ENCODE data around the gene ZNF180. TPM values are rescaled to one million over a fixed set of nuclear protein-coding genes. Genes with fewer than 3 reads are reported as not detected.

ZNF180 gene
- total RNA-seq, 6 donors from 2014 or later, result 6.3 to 14.3 (median 10.0) TPM

DNA sequence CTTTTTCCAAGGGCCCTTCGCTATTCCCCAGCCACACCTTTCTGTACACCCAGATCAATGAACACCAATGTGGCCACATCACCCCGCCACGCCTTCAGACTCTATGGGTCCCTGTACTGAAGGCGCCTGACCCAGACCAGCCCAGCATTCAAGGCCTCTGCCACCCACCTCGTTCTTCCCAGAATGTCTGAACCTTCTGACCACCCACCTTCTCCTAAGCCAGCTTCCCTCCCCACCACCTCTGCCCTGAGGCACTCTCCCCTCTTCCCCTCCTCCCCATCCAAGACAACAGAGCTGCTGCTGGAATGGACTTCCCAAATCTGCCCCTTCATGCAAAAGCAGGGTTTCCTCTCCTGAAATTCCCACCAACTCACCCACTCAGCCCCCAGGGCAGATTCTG is 32.5 kb upstream of the ZNF180 start:
- 75 to 78% methylated on average over 5 of the region's 5 CpGs for WGBS, 2 donors
- DNase-seq (no peak), ATAC-seq (ENCODE audit: low FRiP score in 2 of 2) (no peak)
- Histone ChIP-seq H3K27me3 (no peaks in the 10 kb centered on the region), H3K4me3 (no peak overlapping the region), H3K27ac (no peak overlapping the region), H3K9me3 (peaks cover 0 to 4% (median 0%) of the 10 kb centered on the region in 4 donors), H3K36me3 (no peaks in the 10 kb centered on the region), H3K4me1 (no peaks in the 10 kb centered on the region)
- TF ChIP-seq, protein P1, sequence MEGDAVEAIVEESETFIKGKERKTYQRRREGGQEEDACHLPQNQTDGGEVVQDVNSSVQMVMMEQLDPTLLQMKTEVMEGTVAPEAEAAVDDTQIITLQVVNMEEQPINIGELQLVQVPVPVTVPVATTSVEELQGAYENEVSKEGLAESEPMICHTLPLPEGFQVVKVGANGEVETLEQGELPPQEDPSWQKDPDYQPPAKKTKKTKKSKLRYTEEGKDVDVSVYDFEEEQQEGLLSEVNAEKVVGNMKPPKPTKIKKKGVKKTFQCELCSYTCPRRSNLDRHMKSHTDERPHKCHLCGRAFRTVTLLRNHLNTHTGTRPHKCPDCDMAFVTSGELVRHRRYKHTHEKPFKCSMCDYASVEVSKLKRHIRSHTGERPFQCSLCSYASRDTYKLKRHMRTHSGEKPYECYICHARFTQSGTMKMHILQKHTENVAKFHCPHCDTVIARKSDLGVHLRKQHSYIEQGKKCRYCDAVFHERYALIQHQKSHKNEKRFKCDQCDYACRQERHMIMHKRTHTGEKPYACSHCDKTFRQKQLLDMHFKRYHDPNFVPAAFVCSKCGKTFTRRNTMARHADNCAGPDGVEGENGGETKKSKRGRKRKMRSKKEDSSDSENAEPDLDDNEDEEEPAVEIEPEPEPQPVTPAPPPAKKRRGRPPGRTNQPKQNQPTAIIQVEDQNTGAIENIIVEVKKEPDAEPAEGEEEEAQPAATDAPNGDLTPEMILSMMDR (IDR thresholded peaks at IDR 0.05), result no peak
- TF ChIP-seq POLR2A (IDR thresholded peaks at IDR 0.05), result no peak
- TF ChIP-seq EP300 (IDR thresholded peaks at IDR 0.05), result no peak
- no peak for TF ChIP-seq POLR2AphosphoS5 (IDR thresholded peaks at IDR 0.05)

DNA sequence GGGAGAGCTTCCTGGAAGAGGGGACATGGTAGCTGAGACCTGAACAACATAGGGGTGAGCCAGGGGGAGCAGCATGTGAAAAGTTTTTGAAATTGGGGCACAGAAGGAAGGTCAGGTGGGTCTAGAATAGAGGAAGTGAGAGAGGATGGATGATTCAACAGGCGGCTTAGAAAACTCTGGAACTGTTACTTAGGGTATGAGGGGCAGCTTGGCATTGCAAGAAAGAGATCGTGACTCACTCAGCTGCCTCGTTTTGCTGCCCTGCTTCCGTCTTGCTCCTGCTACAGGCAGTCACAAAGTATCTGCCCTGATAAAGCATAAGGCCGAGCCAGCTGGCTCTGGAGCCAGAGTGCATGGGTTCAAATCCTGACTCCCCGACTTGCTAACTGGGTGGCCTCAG is 30.5 kb upstream of the ZNF180 start:
- H3K27me3 ChIP-seq, result no peaks in the 10 kb centered on the region
- DNase-seq, result no peak
- H3K4me3 ChIP-seq, result no peak overlapping the region
- H3K9me3 ChIP-seq, result peaks cover 0 to 4% (median 0%) of the 10 kb centered on the region in 4 donors
- 55 to 63% methylated on average over 5 to 6 of the region's 6 CpGs for WGBS, 2 donors
- TF ChIP-seq POLR2AphosphoS5 (IDR thresholded peaks at IDR 0.05), result no peak
- TF ChIP-seq, protein P1 (IDR thresholded peaks at IDR 0.05), result no peak
- no peak for TF ChIP-seq POLR2A (IDR thresholded peaks at IDR 0.05)
- TF ChIP-seq EP300 (IDR thresholded peaks at IDR 0.05), result no peak
- H3K4me1 ChIP-seq, result no peaks in the 10 kb centered on the region
- H3K36me3 ChIP-seq, result no peaks in the 10 kb centered on the region
- H3K27ac ChIP-seq, result no peak overlapping the region
- ATAC-seq (ENCODE audit: low FRiP score in 2 of 2), result no peak

DNA sequence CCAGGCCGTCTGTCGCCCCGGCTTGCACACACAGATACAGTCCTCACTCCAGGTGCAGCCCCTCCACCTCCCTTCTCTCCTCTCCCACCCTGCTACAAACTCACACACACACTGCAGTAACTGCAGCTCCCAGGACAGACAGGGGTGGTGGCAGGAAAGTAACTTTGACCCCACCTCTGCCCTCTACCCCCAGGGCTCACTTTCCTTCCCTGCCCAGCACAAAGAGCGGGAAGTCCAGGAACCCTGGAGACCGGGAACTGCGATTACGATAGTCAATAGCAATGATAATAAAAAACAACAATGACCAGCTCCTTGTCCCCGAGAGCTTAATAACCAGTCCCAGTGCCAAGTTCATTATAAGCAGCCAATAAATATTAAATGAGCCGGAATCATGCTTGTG is 29.2 kb upstream of the ZNF180 start, which contains the start of gene CEACAM20:
TSS of gene CEACAM20 (minus strand) at position 140 of the 400 bp plus-strand sequence. CDS start 166 bp downstream, outside the sequence.
- Histone ChIP-seq H3K9me3 (no peaks in the 10 kb centered on the region), H3K4me1 (no peaks in the 10 kb centered on the region), H3K36me3 (no peaks in the 10 kb centered on the region), H3K27ac (no peak within 1 kb of the TSS), H3K4me3 (no peak within 1 kb of the TSS), H3K27me3 (no peaks in the 10 kb centered on the region)
- 63 to 82% methylated on average over 9 of the region's 9 CpGs for WGBS, 2 donors
- TF ChIP-seq EP300 (IDR thresholded peaks at IDR 0.05) (no peak), POLR2A (IDR thresholded peaks at IDR 0.05) (no peak), POLR2AphosphoS5 (IDR thresholded peaks at IDR 0.05) (no peak)
- TF ChIP-seq, protein P1 (IDR thresholded peaks at IDR 0.05), result no peak
- no peak for ATAC-seq (ENCODE audit: low FRiP score in 2 of 2)
- no peak for DNase-seq

DNA sequence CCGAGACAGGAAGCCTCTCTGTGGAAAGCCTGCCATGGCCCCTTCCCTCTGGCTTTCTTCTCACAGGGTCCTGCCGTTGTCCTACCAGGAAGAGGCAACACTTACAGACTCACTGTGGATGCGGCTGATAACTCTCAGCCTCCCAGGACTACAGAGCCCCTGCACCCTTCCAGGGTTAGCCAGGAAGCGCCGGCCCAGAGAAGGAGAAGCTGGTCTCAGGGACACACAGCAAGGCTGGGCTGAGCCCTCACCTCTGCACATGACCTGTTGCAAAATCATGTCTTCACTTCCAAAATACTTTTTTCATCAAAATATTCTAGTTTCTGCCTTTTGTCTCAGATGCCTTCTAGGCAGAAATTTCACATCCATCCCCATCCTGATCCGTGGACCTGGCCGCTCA is 27.2 kb upstream of the ZNF180 start:
- no peaks in the 10 kb centered on the region for H3K9me3 ChIP-seq
- no peaks in the 10 kb centered on the region for H3K4me1 ChIP-seq
- TF ChIP-seq POLR2AphosphoS5 (IDR thresholded peaks at IDR 0.05) (no peak), EP300 (IDR thresholded peaks at IDR 0.05) (no peak), POLR2A (IDR thresholded peaks at IDR 0.05) (no peak)
- TF ChIP-seq, protein P1 (IDR thresholded peaks at IDR 0.05), result no peak
- H3K4me3 ChIP-seq, result no peak overlapping the region
- H3K27ac ChIP-seq, result no peak overlapping the region
- no peak for ATAC-seq (ENCODE audit: low FRiP score in 2 of 2)
- WGBS, 2 donors, result 81 to 85% methylated on average over 7 of the region's 7 CpGs
- no peak for DNase-seq
- no peaks in the 10 kb centered on the region for H3K27me3 ChIP-seq
- no peaks in the 10 kb centered on the region for H3K36me3 ChIP-seq

DNA sequence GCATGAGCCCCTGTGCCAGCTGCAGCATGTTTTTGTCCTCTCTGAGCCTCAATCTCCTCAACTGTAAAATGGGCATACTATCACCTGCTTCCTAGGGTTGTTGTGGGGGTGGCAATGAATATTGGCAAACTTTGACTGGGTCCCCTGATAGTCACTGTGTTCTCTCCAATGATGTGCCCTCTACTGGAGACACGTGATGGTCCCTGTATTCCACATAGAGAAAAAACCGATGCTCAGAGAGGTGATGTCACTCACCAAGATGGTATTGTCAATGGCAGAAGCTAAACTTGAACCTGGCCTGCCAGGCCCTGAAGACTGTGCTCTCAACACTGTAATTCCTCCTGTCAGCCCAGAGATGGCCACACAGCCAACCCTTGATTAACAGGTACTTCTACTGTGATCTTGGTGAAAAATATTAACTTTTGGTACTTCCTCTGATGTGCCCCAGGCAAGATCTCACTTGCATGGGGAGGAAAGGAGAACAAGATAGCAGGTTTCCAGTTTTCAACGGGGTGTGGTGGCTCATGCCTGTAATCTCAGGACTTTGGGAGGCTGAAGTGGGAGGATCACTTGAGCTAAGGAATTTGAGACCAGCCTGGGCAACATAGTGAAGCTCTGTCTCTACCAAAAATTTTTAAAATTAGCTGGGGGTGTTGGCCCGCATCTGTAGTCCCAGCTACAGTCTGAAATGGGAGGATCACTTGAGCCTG is 25.6 kb upstream of the ZNF180 start:
- 33 to 36% methylated on average over 4 of the region's 4 CpGs for WGBS, 2 donors
- no peaks in the 10 kb centered on the region for H3K36me3 ChIP-seq
- TF ChIP-seq POLR2A (IDR thresholded peaks at IDR 0.05), result no peak
- ATAC-seq (ENCODE audit: low FRiP score in 2 of 2) (no peak), DNase-seq (no peak)
- no peak overlapping the region for H3K27ac ChIP-seq
- H3K4me3 ChIP-seq, result no peak overlapping the region
- no peaks in the 10 kb centered on the region for H3K9me3 ChIP-seq
- no peaks in the 10 kb centered on the region for H3K4me1 ChIP-seq
- no peaks in the 10 kb centered on the region for H3K27me3 ChIP-seq

Measured in upper lobe of left lung (tissue), 6 donors.